Non-pigmented ciliary epithelial cell (primary cell): ENCODE results near the gene MEF2B.
"Not testable (repeated sequence)": the region's sequence is repeated elsewhere in the genome, so short reads cannot be mapped to it uniquely, and the experiment has no call there.

Source experiments
- DNase-seq: peaks from one replicate; pipeline ENCODE4 v3.0.0-alpha.2; 2010; ENCODE audit warnings: low read depth

Gene MEF2B

DNA sequence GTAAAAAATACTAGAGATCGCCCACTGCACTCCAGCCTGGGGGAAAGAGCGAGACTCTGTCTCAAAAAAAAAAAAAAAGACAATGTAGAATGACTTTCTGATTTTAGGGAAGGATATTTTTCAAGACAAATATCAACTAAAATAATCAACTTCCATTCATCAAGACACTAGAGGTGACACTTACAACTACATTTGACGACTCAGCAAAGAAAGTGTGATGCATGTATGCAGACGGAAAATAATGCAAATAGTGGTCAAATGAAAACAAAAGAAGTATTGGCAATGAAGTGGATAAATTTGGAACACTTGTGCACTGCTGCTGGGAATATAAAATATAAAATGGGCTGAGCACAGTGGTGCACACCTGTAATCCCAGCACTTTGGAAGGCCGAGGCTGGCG, 44.0 kb downstream of the MEF2B start:
- DNase-seq = no peak

- DNase-seq = no peak
These were observed 46.7 kb downstream of the MEF2B start for GRCh38 chr19:19123386-19123785.

DNA sequence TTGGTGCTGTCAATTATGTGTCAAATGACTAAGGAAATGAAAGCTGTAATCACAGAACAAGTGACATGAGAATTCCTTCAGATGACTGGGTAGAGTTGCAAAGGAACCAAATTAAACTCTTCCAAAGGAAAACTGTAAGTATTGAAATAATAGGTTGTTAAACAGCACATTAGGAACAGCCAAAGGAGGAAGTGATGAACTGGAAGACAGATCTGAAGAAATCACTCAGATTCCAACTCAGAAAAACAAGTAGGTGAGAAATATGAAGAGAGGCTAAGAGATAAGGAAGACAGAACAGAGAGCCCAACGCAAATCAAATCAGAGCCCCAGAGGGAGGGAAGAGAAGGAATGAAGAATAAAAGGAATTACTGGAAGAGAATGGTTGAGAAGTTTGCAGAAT, 47.2 kb downstream of the MEF2B start:
- DNase-seq = no peak

DNA sequence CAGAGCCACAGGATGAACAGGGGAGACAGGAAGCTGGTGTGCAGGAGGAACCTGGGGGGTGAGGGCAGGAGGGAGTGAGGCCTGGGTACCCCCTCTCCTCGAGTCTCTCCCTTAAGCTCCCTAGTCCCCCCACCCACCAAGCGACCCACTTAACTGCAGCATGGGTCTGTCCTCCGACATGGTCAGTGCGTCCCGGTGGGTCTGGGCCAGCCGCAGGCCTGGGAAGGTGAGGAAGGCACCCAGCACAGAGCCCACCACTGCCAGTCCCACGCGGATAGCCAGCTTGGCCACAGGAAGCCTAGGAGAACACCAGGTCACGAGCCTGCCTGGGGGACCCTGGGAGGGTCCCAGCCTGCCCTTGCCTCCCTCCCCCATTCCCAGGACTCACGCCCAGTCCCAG, 48.7 kb downstream of the MEF2B start:
- no peak for DNase-seq

GRCh38 chr19:19120308-19121231, 49.5 kb downstream of the MEF2B start:
- DNase-seq = peak; percentile 31

GRCh38 chr19:19119325-19120237, 50.5 kb downstream of the MEF2B start:
- DNase-seq = no peak

DNA sequence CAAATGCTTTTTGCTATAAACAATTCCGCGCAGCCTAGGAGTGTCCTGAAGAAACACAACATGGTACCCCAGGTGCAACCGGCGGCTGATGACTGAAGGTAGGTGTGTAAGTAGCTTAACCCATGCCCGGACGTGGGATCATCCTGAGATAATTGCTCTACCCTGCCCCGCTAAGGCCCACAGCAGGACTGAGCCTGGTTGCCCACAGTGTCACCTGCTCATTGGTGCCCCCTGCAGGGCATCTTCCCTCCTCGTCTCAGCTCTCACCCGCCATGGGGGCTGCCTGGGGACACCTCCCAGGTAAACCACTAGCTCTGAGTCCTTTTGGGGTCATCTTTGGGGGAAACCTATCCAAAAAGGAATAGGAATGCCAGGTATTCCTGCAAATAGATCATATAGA, 54.1 kb downstream of the MEF2B start:
- DNase-seq = no peak

- no peak for DNase-seq
These were observed 56.9 kb downstream of the MEF2B start for GRCh38 chr19:19113040-19113626.

DNA sequence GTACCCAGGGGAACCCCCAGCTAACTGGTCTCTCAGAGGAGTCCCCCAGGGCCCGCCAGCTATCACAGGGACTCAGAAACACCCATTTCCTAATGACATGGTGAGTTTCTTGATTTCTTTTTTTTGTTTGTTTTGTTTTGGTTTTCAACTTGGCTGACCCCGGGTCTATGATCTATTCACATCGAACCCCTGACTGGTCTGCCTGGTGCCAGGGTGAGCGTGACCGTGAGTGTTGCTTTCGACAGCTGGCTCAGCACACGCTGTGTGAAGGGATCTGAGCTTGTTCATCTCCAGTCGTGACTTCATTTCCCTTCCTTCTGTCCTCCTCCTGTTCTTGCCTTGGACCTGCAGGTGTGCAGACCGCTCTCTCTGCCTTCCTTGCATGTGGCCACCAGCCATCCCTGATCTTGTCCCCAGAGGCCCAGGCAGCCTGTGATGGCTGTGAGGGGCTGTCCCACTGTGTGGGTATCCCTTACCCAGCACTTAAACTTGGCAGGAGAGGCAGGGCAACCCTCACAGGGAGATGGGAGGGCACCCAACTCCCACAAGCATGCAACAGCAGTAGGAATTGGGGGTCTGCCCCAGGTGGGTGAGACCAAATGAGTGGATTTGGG, 58.0 kb downstream of the MEF2B start:
- DNase-seq = no peak

GRCh38 chr19:19111136-19111835, 58.8 kb downstream of the MEF2B start:
- DNase-seq = no peak

GRCh38 chr19:19110410-19111135, 59.5 kb downstream of the MEF2B start:
- DNase-seq = no peak

GRCh38 chr19:19109601-19110000, 60.5 kb downstream of the MEF2B start:
- no peak for DNase-seq

GRCh38 chr19:19107654-19108053, 62.4 kb downstream of the MEF2B start:
- no peak for DNase-seq

DNA sequence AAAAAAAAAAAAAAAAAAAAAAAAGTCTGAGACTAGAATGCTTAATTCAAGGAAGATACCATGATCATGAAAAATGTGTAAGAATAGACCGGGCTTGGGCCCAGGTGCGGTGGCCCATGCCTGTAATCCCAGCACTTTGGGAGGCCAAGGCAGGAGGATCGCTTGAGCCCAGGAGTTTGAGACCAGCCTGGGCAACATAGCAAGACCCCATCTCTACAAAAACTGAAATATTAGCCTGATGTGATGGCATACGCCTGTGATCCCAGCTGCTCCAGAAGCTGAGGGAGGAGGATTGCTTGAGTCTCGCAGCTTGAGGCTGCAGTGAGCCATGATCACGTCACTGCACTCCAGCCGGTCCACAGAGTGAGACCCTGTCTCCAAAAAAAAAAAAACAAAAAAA, 63.1 kb downstream of the MEF2B start:
- not testable (repeated sequence) for DNase-seq

DNA sequence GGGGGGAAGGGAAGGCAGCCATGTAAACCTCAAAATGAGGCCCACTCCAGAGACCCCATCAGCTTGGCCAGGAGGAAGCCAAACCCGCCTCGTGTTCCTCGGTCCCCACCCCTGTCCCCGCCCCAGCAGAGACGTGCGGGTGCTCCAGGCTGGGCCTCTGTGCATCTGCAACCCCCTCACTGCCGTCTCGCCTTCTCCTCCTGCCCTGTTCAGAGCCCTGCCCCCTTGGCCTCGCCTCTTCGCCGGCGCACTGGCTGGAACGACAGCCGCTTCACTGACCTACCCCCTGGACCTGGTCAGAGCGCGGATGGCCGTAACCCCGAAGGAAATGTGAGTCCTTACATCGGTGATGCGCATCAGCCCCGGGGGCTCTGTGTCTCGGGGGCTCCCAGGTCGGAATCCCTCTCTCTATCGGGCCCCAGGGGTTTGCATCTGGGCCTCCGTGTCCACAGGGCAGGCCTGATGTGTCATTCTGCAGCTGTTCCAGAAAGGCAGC, 64.0 kb downstream of the MEF2B start:
- DNase-seq = no peak

GRCh38 chr19:19105365-19106055, 64.6 kb downstream of the MEF2B start:
- DNase-seq = no peak

DNA sequence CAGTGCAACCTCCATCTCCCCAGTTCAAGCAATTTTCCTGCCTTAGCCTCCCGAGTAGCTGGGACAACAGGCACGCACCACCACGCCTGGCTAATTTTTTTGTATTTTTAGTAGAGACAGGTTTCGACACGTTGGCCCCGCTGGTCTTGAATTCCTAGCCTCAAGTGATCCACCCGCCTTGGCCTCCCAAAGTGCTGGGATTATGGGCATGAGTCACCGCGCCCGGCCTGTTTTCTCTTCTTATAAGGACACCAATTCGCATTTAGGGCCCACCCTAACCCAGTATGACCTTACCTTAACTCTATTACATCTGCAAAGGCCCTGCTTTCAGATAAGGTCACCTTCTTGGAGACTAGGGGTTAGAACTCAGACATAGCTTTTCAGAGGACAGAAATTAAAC, 66.9 kb downstream of the MEF2B start:
- no peak for DNase-seq

- not testable (repeated sequence) for DNase-seq
These were observed 67.5 kb downstream of the MEF2B start for GRCh38 chr19:19102566-19102965.

DNA sequence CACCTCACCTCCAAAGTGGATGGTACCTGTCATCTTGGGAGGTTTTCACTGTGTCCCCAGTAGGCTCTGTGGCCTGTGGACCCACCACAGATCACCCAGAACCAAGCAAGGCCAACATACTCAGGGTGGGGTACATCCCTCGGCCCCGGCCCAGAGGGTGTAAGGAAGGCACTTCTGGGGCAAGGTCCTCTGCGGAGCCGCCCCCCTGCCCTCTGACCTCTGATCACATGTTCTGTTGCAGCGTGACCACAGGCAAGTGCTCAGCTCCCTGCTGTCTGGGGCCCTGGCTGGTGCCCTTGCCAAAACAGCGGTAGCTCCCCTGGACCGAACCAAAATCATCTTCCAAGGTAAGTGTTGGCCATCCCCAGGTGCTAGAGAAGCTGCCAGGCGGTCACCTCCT, 68.5 kb downstream of the MEF2B start:
- no peak for DNase-seq
